Measurements from ENCODE around the gene DIAPH1.

The DIAPH1 gene

GRCh38 chr5:141618804-141619554, at the start of gene DIAPH1:
TSS of gene DIAPH1 (minus strand) at chr5:141619000. CDS start at chr5:141618914, 86 bp downstream.
- no CpG with 5 or more reads among the region's 70 CpGs for WGBS (ENCODE audit: insufficient coverage, insufficient read length)
- Histone ChIP-seq H3K4me1 (ENCODE audit: control insufficient read depth, insufficient read depth, low read length) (no peaks in the 10 kb centered on the region), H3K27ac (ENCODE audit: low read length) (no peak within 1 kb of the TSS), H3K27me3 (ENCODE audit: control insufficient read depth, insufficient read depth, low read length) (no peaks in the 10 kb centered on the region), H3K36me3 (ENCODE audit: control insufficient read depth, insufficient read depth, low read length) (no peaks in the 10 kb centered on the region; the same call in 1 of the 2 replicates), H3K9me3 (ENCODE audit: control insufficient read depth, insufficient read depth, low read length) (no peaks in the 10 kb centered on the region), H3K4me3 (ENCODE audit: low read length) (peak within 1 kb of the TSS; percentile 87)
- DNase-seq (ENCODE audit: low read depth, low spot score) = peak; percentile 76

- H3K27me3 ChIP-seq (ENCODE audit: control insufficient read depth, insufficient read depth, low read length) = no peaks in the 10 kb centered on the region
- no CpG with 5 or more reads among the region's 18 CpGs for WGBS (ENCODE audit: insufficient coverage, insufficient read length)
- H3K36me3 ChIP-seq (ENCODE audit: control insufficient read depth, insufficient read depth, low read length) = peaks cover 10% of the 10 kb centered on the region; the same call in 1 of the 2 replicates
- no peaks in the 10 kb centered on the region for H3K4me1 ChIP-seq (ENCODE audit: control insufficient read depth, insufficient read depth, low read length)
- no peak overlapping the region for H3K4me3 ChIP-seq (ENCODE audit: low read length)
- no peak overlapping the region for H3K27ac ChIP-seq (ENCODE audit: low read length)
- DNase-seq (ENCODE audit: low read depth, low spot score) = no peak
- no peaks in the 10 kb centered on the region for H3K9me3 ChIP-seq (ENCODE audit: control insufficient read depth, insufficient read depth, low read length)
Measured at GRCh38 chr5:141665995-141666940, 47.5 kb upstream of the DIAPH1 start.

- DNase-seq (ENCODE audit: low read depth, low spot score) = no peak
- no CpG with 5 or more reads among the region's 13 CpGs for WGBS (ENCODE audit: insufficient coverage, insufficient read length)
- H3K9me3 ChIP-seq (ENCODE audit: control insufficient read depth, insufficient read depth, low read length) = no peaks in the 10 kb centered on the region
Measured at GRCh38 chr5:141664733-141665461, 46.1 kb upstream of the DIAPH1 start.

GRCh38 chr5:141663506-141663905, 44.7 kb upstream of the DIAPH1 start:
- no peaks in the 10 kb centered on the region for H3K4me1 ChIP-seq (ENCODE audit: control insufficient read depth, insufficient read depth, low read length)
- H3K36me3 ChIP-seq (ENCODE audit: control insufficient read depth, insufficient read depth, low read length) = peaks cover 6% of the 10 kb centered on the region
- no peaks in the 10 kb centered on the region for H3K9me3 ChIP-seq (ENCODE audit: control insufficient read depth, insufficient read depth, low read length)
- H3K27ac ChIP-seq (ENCODE audit: low read length) = no peak overlapping the region
- DNase-seq (ENCODE audit: low read depth, low spot score) = no peak
- WGBS (ENCODE audit: insufficient coverage, insufficient read length) = 100% methylated on average over 1 of the region's 8 CpGs
- H3K27me3 ChIP-seq (ENCODE audit: control insufficient read depth, insufficient read depth, low read length) = no peaks in the 10 kb centered on the region
- H3K4me3 ChIP-seq (ENCODE audit: low read length) = no peak overlapping the region

More at GRCh38 chr5:141664733-141665461, 46.1 kb upstream of the DIAPH1 start:
- Histone ChIP-seq H3K27ac (ENCODE audit: low read length) (no peak overlapping the region), H3K4me3 (ENCODE audit: low read length) (no peak overlapping the region), H3K4me1 (ENCODE audit: control insufficient read depth, insufficient read depth, low read length) (no peaks in the 10 kb centered on the region), H3K36me3 (ENCODE audit: control insufficient read depth, insufficient read depth, low read length) (peaks cover 3% of the 10 kb centered on the region; the same call in 1 of the 2 replicates), H3K27me3 (ENCODE audit: control insufficient read depth, insufficient read depth, low read length) (no peaks in the 10 kb centered on the region)

GRCh38 chr5:141662028-141662427, 43.2 kb upstream of the DIAPH1 start:
- Histone ChIP-seq H3K4me1 (ENCODE audit: control insufficient read depth, insufficient read depth, low read length) (no peaks in the 10 kb centered on the region), H3K27ac (ENCODE audit: low read length) (no peak overlapping the region), H3K4me3 (ENCODE audit: low read length) (no peak overlapping the region), H3K36me3 (ENCODE audit: control insufficient read depth, insufficient read depth, low read length) (peaks cover 12% of the 10 kb centered on the region), H3K9me3 (ENCODE audit: control insufficient read depth, insufficient read depth, low read length) (no peaks in the 10 kb centered on the region), H3K27me3 (ENCODE audit: control insufficient read depth, insufficient read depth, low read length) (no peaks in the 10 kb centered on the region)
- DNase-seq (ENCODE audit: low read depth, low spot score) = no peak
- whole genome bisulfite sequencing (ENCODE audit: insufficient coverage, insufficient read length) = no CpG with 5 or more reads among the region's 17 CpGs

- no peak overlapping the region for H3K4me3 ChIP-seq (ENCODE audit: low read length)
- no peak overlapping the region for H3K27ac ChIP-seq (ENCODE audit: low read length)
- DNase-seq (ENCODE audit: low read depth, low spot score) = no peak
- H3K4me1 ChIP-seq (ENCODE audit: control insufficient read depth, insufficient read depth, low read length) = no peaks in the 10 kb centered on the region
- no CpG with 5 or more reads among the region's 8 CpGs for WGBS (ENCODE audit: insufficient coverage, insufficient read length)
- H3K9me3 ChIP-seq (ENCODE audit: control insufficient read depth, insufficient read depth, low read length) = no peaks in the 10 kb centered on the region
- peaks cover 24% of the 10 kb centered on the region for H3K36me3 ChIP-seq (ENCODE audit: control insufficient read depth, insufficient read depth, low read length)
- no peaks in the 10 kb centered on the region for H3K27me3 ChIP-seq (ENCODE audit: control insufficient read depth, insufficient read depth, low read length)
Measured at GRCh38 chr5:141657937-141658545, 39.2 kb upstream of the DIAPH1 start.

- Histone ChIP-seq H3K36me3 (ENCODE audit: control insufficient read depth, insufficient read depth, low read length) (peaks cover 24% of the 10 kb centered on the region), H3K9me3 (ENCODE audit: control insufficient read depth, insufficient read depth, low read length) (no peaks in the 10 kb centered on the region), H3K27me3 (ENCODE audit: control insufficient read depth, insufficient read depth, low read length) (no peaks in the 10 kb centered on the region), H3K27ac (ENCODE audit: low read length) (no peak overlapping the region), H3K4me3 (ENCODE audit: low read length) (no peak overlapping the region), H3K4me1 (ENCODE audit: control insufficient read depth, insufficient read depth, low read length) (no peaks in the 10 kb centered on the region)
- DNase-seq (ENCODE audit: low read depth, low spot score) = no peak
- WGBS (ENCODE audit: insufficient coverage, insufficient read length) = no CpG with 5 or more reads among the region's 1 CpG
Measured at GRCh38 chr5:141657404-141657803, 38.6 kb upstream of the DIAPH1 start.

GRCh38 chr5:141656396-141656795, 37.6 kb upstream of the DIAPH1 start:
- no CpG with 5 or more reads among the region's 9 CpGs for WGBS (ENCODE audit: insufficient coverage, insufficient read length)
- Histone ChIP-seq H3K4me3 (ENCODE audit: low read length) (no peak overlapping the region; the same call in 1 of the 2 replicates), H3K27me3 (ENCODE audit: control insufficient read depth, insufficient read depth, low read length) (no peaks in the 10 kb centered on the region), H3K27ac (ENCODE audit: low read length) (no peak overlapping the region), H3K36me3 (ENCODE audit: control insufficient read depth, insufficient read depth, low read length) (peaks cover 24% of the 10 kb centered on the region), H3K4me1 (ENCODE audit: control insufficient read depth, insufficient read depth, low read length) (no peaks in the 10 kb centered on the region), H3K9me3 (ENCODE audit: control insufficient read depth, insufficient read depth, low read length) (no peaks in the 10 kb centered on the region)
- DNase-seq (ENCODE audit: low read depth, low spot score) = no peak

GRCh38 chr5:141655020-141655419, 36.2 kb upstream of the DIAPH1 start:
- no peak for DNase-seq (ENCODE audit: low read depth, low spot score)
- Histone ChIP-seq H3K27ac (ENCODE audit: low read length) (no peak overlapping the region), H3K9me3 (ENCODE audit: control insufficient read depth, insufficient read depth, low read length) (no peaks in the 10 kb centered on the region), H3K4me1 (ENCODE audit: control insufficient read depth, insufficient read depth, low read length) (no peaks in the 10 kb centered on the region), H3K27me3 (ENCODE audit: control insufficient read depth, insufficient read depth, low read length) (no peaks in the 10 kb centered on the region), H3K36me3 (ENCODE audit: control insufficient read depth, insufficient read depth, low read length) (peaks cover 24% of the 10 kb centered on the region), H3K4me3 (ENCODE audit: low read length) (no peak overlapping the region)
- WGBS (ENCODE audit: insufficient coverage, insufficient read length) = no CpG with 5 or more reads among the region's 7 CpGs

All from iPS DF 6.9 (cell line).